NCI-H2081 (cell line): ENCODE measurements around the gene CACNA1D.
A peak's percentile ranks its signal among the peaks of the same experiment; 100 is the strongest.

ENCODE experiments used
- DNase-seq, 2 experiments: peaks; one replicate each; lab custom pipeline; 2025; lab: John Stamatoyannopoulos, UW

The CACNA1D gene

GRCh38 chr3:53845103-53845880 lies 350.9 kb downstream of the CACNA1D start:
- DNase-seq = peak in 1 of 2 experiments; percentile 16

DNA sequence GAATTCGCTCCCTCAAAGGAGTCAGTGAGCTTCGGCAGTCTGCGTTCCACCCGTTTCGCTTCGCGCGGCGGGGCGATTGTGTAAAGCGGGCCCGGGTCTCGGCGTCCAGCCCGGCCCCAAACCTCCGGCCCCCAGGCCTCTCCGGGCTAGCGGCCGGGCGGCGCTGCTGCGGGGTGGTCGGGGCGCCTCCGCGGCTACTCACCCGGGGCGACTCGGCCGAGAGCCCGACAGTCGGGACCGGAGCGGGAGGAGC lies 351.4 kb downstream of the CACNA1D start:
- DNase-seq = no peak

DNA sequence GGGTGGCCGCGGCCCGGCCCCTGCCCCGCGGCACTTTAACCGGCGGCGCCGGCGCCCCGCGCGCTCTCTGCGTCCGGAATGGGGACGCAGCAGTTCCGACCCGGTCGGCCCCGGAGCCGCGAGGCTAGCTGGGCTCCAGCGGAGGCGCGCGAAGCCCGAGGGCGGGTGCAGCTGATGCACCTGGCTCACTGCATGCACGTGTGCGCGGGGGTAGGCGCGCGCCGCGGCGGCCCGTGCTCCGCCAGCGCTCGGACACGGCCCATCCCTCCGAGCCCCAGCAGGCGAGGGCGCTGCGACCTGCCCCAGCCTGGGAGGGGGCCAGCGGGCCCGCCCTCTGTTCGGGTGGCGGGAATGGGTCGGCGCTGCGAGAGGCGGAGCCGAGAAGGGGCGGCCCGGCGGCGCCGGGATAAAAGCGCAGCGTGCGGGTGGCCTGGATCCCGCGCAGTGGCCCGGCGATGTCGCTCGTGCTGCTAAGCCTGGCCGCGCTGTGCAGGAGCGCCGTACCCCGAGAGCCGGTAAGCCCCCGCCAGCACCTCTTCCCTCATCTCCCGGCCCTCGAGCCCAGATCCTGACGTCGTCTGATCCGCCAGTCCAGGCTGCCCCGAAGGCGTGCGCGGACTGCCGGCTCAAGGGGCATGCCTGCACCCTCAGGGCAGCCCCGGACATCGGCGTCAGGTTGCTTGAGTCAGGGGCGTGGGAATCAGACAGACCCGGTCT lies 351.9 kb downstream of the CACNA1D start, which contains the start of the genes CHDH and IL17RB:
CHDH (minus strand) TSS at position 286 of the 717 bp plus-strand sequence. CDS start 22,411 bp downstream, outside the sequence.
IL17RB (plus strand) TSS at position 435 of the 717 bp plus-strand sequence; CDS start at position 456, 21 bp downstream.
- peak; percentile 25 to 38 for DNase-seq

GRCh38 chr3:53846851-53847155 lies 352.4 kb downstream of the CACNA1D start:
- DNase-seq = no peak

DNA sequence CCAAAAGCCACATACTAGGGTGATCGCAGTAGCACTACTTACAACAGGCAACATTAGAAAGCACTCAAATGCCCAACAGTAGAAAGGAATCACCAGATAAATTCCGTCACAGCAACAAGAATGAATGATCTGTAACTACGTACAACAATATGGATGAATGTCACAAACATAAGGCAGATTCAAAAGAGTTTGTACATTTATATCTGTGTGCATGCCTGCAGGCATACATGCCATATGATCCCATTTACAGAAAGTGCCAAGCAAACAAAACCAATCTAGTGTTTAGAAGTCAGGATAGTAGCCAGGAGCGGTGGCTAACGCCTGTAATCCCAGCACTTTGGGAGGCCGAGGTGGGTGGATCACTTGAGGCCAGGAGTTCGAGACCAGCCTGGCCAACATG lies 355.5 kb downstream of the CACNA1D start:
- DNase-seq = no peak

GRCh38 chr3:53850895-53851294 lies 356.5 kb downstream of the CACNA1D start:
- DNase-seq = no peak

GRCh38 chr3:53856964-53857363 lies 362.6 kb downstream of the CACNA1D start:
- DNase-seq = no peak

GRCh38 chr3:53858096-53858741 lies 363.8 kb downstream of the CACNA1D start:
- DNase-seq = no peak

- DNase-seq = no peak
Observed at GRCh38 chr3:53859178-53859577, 364.8 kb downstream of the CACNA1D start.

DNA sequence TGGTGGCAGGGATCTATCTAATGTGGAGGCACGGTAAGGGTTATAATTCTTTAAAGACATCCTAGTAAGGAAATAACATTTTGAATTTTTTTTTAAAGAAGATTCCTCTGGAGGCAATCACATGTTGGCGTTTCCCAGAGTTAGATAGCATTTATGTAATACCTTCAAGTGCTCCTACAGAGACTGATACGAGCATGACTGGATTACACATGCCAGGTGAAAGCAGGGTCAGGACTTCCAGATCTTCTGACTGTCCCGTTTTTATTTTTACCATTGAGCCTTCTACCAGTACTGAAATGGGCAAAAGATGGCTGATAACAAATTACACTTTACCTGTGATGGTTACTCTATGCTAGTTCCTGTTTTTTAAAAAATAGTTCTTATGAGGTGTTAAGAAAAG lies 365.8 kb downstream of the CACNA1D start:
- DNase-seq = no peak

GRCh38 chr3:53862241-53862640 lies 367.8 kb downstream of the CACNA1D start:
- DNase-seq = no peak

DNA sequence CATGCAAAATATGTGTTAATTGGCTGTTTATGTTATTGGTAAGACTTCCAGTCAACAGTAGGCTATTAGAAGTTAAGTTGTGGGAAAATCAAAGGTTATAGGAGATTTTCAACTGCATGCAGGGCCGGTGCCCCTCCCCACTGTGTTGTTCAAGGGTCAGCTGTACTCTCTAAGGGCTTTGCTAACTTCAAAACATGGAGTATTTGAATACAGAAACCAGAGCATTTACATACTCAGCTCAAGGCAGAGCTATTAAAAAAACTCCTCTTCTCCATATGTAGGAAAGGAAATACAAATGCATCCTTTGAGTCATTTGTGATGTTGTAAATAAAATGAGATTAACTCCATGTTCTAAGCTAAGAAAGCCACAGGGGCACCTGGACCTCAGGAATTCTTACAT lies 368.7 kb downstream of the CACNA1D start:
- no peak for DNase-seq
